HG03103 (cell line): ENCODE results near the gene MUC5AC.
"Not testable (repeated sequence)": the region's sequence is repeated elsewhere in the genome, so short reads cannot be mapped to it uniquely, and the experiment has no call there.

Source experiments
- ATAC-seq: cut with Tn5 transposase; IDR thresholded peaks from one replicate; pipeline ENCODE4 v1.9.1; 2021; ENCODE audit warnings: low read depth; ENCODE audit not compliant: unreplicated experiment

MUC5AC gene

DNA sequence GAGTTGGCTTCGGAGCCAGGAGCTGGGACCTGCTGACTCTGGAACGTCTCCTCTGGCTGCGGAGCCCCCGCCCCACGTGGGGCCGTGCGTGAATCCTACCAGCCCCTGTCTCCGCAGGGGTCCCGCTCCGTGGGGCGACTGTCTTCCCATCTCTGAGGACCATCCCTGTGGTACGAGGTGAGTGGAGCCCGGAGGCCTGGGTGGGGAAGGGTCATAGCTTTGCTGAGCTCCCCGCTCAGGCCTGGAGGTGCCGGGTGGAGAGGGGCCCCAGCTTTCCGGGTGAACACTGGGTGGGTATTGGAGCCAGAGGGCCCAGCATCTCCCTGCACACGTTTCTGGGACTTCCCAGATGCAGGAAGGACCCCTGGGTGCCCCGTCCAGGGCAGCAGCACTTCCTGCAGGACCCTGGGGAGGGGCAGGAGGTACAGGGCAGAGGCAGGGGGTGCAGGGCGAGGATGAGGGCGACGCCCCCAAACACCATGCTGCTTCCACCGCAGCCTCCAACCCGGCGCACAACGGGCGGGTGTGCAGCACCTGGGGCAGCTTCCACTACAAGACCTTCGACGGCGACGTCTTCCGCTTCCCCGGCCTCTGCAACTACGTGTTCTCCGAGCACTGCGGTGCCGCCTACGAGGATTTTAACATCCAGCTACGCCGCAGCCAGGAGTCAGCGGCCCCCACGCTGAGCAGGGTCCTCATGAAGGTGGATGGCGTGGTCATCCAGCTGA lies 3.8 kb downstream of the MUC5AC start:
- ATAC-seq, result no peak

DNA sequence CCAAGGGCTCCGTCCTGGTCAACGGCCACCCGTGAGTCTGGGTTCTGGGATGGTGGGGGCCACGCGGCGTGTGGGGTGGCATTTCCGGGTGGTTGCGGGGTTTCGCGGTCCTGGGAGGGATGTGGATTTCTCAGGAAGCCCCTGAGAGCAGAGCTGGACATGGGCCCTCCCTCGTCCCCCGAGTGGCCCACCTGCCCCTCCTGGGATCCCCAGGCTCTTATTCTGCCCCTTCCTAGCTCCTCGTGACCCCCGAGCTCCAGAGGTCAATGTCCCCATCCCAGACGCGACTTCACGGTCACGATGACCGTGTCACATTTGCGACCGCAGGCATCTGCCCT lies 4.4 kb downstream of the MUC5AC start:
- no peak for ATAC-seq

DNA sequence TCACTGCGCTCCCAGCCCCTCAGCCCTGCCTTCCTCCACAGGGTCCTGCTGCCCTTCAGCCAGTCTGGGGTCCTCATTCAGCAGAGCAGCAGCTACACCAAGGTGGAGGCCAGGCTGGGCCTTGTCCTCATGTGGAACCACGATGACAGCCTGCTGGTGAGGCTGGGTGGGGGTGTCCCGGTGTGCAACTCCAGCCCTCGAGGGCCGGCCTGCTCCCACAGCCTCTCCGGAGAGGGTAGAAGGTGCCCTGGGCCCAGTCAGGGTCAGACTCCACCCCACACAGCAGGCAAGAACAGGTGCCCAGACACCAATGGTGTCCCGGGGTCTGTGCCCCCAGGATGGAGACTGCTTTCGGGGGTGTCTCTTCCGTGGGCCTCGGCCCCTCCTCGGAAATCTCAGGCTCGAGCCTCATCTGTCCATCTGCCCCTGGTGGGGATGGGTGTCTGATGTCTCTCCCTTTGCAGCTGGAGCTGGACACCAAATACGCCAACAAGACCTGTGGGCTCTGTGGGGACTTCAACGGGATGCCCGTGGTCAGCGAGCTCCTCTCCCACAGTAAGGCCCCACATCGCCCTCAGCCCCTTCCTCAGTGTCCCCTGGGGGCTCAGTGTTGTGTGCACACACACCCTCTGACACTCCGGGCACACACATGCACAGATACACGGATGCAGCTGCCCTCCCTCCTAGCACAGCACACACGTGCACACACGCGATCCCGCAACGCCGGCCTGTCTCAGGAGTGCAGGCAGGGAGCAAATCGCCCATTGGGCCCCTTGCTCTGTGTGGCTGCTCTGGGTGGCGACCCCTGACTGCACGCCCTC lies 4.9 kb downstream of the MUC5AC start:
- no peak for ATAC-seq

DNA sequence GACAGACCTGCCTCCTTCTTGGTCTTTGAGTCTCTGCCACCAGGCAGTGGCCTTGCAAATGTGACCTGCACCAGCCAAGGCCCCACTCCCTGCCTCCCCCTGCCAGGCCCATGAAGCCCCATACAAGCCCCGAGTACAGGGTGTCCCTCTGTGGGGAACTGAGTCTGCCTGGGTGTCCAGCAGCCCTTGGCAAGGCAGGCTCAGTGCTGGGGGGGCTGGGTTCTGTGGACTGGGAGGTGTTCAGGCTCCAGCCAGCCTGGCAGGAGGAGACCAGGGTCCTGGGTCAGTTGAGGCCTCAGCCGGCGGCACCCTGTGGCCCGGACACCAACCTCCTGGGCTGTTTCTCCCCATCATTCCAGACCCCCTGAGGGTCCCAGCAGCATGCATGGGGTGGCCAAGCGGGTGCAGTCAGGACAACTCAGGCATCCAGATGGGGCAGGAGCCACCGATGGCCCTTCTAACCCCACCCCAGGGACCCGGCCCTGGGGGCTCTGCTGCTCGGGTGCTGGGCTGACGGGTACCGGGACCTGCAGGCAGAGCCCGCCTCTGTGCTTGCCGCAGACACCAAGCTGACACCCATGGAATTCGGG lies 5.7 kb downstream of the MUC5AC start:
- no peak for ATAC-seq

DNA sequence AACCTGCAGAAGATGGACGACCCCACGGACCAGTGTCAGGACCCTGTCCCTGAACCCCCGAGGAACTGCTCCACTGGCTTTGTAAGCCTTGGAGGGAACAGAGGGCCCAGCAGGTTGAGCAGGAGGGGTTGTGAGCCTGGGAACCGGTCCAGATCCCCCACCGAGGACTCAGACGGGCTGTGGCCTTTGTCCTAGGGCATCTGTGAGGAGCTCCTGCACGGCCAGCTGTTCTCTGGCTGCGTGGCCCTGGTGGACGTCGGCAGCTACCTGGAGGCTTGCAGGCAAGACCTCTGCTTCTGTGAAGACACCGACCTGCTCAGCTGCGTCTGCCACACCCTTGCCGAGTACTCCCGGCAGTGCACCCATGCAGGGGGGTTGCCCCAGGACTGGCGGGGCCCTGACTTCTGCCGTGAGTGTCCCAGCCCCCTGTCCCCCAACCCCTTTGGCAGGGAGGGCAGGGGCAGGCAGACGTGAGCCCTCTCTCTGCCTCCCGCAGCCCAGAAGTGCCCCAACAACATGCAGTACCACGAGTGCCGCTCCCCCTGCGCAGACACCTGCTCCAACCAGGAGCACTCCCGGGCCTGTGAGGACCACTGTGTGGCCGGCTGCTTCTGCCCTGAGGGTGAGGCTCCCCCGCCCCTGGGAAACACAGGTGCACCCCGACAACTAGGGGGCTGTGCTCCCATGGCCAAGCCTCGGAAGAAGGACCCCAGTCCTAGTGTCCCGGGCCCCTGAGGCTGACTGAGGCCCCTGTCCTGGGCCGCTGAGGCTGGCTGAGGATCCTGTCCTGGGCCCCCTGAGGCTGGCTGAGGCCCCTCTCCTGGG lies 6.4 kb downstream of the MUC5AC start:
- no peak for ATAC-seq

GRCh38 chr11:1164779-1165255 lies 7.1 kb downstream of the MUC5AC start:
- not testable (repeated sequence) for ATAC-seq

GRCh38 chr11:1165256-1166041 lies 7.7 kb downstream of the MUC5AC start:
- no peak for ATAC-seq

- ATAC-seq, result no peak
Observed at GRCh38 chr11:1167256-1167655, 9.5 kb downstream of the MUC5AC start.

DNA sequence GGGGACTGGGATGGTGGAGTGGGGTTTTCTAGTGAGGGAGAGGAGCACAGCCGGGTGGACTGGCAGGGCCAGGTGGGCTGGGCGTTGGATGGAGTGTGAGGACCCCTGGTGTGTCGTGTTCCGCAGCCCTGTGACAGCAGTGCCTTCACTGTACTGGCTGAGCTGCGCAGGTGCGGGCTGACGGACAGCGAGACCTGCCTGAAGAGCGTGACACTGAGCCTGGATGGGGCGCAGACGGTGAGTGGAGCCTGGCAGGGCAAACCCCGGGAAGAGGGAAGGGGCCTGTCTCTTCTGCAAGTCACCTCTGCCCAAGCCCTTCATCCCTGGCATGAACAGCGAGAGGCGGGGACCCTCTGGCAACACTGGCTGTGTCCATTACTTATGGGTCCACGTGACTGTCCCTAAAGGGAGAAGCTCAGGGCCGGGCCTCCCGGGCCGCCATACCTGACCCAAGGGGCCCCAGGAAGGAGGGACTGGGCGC lies 10.0 kb downstream of the MUC5AC start:
- ATAC-seq, result no peak

DNA sequence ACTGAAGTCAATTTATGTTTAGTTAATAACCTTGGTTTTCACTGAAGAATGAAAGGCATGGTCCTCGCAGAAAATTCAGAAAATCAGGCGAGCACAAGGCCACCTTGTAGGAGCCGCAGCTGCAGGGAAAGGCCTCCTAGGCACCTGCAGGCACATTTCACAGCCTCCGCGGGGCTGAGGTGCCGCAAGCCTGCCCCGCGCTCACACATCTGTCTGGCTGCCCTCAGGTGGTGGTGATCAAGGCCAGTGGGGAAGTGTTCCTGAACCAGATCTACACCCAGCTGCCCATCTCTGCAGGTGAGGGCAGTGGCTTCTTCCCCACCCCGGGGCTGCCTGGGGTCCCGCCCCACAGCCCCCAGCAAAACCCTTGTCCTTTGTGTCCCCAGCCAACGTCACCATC lies 10.5 kb downstream of the MUC5AC start:
- no peak for ATAC-seq

GRCh38 chr11:1168721-1169161 lies 11.0 kb downstream of the MUC5AC start:
- no peak for ATAC-seq

- no peak for ATAC-seq
Observed at GRCh38 chr11:1171223-1171984, 13.7 kb downstream of the MUC5AC start.

DNA sequence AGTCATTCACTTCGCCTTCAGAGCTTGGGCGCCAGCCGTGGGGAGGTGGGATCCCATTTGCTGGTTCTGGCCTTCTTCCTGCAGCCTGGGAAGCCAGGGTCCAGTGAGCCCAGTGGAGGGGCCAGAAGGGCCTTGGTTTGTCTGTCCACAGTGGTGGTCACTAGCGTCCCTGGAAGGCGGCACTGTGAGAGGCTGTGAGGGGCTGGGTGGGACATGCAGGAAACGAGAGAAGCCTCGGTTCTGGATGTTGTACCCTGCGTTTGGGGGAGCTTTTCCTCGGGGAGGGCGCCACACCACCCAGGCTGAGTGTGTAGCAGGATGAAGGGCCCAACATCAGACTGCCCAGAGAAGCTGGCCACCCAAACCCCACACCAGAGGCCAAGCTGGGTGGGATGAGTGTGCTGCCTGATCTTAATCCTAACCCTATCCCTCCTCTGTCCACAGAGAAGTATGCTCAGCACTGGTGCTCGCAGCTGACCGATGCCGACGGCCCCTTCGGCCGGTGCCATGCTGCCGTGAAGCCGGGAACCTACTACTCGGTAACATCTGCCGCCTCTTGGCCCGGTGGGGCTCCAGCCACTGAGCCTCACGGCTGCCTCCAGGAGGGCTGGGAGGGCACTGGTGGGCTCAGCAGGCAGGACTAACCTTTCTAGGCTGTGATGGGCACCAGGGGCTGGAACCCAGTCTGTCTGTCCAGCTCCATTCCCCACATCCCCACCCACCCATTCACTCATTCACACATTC lies 14.4 kb downstream of the MUC5AC start:
- no peak for ATAC-seq

DNA sequence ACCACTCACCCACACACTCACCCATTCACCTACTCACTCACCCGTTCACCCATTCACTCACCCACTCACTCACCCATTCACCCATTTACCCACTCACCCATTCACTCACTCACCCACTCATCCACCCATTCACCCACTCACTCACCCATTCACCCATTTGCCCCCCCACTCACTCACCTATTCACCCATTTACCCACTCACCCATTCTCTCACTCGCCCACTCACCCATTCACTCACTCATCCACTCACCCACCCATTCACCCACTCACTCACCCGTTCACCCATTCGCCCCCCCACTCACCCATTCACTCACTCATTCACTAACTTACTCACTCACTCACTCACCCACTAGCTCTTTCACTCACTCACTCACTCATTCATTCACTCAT lies 15.0 kb downstream of the MUC5AC start:
- no peak for ATAC-seq

DNA sequence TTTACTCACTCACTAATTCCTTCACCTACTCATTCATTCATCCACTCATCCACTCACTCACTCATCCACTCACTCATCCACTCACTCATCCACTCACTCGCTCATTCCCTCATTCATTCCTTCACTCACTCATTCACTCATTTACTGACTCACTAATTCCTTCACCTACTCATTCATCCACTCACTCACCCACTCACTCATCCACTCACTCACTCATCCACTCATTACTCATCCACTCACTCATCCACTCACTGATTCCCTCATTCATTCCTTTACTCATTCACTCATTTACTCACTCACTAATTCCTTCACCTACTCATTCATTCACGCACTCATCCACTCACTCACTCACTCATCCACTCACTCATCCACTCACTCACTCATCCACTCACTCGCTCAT lies 15.6 kb downstream of the MUC5AC start:
- not testable (repeated sequence) for ATAC-seq

DNA sequence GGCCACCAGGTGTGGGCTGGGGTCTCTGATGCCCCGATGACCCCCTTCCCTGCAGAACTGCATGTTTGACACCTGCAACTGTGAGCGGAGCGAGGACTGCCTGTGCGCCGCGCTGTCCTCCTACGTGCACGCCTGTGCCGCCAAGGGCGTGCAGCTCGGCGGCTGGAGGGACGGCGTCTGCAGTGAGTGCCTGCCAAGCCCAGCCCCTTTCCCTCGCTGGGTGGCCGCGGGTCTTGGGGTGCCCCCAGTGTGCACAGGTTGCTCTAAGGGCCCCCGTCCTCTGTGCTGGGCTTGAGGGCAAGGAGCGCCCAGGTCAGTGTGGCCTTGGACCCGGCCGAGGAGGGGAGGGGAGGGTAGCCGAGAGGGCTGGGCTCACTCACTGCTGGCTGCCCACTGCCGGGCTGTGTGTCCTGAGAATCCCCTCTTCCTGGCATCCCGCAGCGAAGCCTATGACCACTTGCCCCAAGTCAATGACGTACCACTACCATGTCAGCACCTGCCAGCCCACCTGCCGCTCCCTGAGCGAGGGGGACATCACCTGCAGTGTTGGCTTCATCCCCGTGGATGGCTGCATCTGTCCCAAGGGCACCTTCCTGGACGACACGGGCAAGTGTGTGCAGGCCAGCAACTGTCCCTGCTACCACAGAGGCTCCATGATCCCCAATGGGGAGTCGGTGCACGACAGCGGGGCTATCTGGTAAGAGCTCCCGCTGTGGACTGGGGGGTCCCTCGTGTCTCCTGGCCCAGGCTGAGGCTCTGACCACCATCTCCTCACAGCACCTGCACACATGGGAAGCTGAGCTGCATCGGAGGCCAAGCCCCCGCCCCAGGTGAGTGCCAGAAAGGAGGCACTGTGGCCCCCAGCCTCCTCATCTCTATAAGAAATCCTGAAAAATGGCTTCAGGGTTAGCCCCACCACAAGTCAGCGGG lies 17.0 kb downstream of the MUC5AC start:
- no peak for ATAC-seq

- no peak for ATAC-seq
Observed at GRCh38 chr11:1175461-1176223, 17.9 kb downstream of the MUC5AC start.
